DMS153 treated with DMSO at 0.1 percent for 48 hours (cell line): ENCODE results near the gene KRT1.

ENCODE experiments used
- DNase-seq: peaks from one replicate; lab custom pipeline; 2025; ENCODE audit not compliant: unreplicated experiment; lab: John Stamatoyannopoulos, UW

KRT1 gene

GRCh38 chr12:52699373-52699772 is 19.2 kb upstream of the KRT1 start:
- no peak for DNase-seq

DNA sequence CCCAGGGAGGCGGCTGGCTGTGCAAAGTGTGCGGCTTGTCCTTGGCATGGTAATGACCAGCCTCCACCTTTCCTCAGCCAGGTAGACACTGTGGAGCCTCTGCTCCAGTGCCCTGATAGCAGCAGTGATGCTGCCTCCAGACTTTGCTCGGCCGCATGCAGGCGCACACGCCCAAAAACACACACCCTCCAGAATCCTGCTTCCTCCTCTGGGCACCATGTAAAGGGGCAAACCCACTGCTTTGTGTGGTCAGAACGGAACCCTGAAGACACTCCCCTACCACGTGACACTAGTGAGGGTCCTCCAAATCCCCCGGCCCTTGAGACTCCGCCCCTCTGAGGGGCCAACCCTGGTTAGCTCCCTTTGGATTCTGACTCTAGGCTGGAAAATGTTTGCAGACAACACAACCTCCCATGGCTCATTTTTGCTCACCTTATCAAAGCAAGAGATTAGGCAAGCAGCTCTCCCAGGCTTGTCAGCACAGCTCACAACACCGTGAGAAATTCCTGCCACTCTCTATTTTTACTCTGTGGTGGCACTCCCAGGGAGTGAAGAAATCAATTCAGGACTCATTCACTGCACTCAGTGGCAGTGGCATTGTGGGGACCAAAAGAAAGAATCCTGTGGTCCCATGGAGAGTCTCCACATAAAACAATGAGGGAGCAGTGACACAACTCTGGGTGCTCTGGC is 18.6 kb upstream of the KRT1 start:
- no peak for DNase-seq

- no peak for DNase-seq
Observed at GRCh38 chr12:52697058-52697582, 16.9 kb upstream of the KRT1 start.

DNA sequence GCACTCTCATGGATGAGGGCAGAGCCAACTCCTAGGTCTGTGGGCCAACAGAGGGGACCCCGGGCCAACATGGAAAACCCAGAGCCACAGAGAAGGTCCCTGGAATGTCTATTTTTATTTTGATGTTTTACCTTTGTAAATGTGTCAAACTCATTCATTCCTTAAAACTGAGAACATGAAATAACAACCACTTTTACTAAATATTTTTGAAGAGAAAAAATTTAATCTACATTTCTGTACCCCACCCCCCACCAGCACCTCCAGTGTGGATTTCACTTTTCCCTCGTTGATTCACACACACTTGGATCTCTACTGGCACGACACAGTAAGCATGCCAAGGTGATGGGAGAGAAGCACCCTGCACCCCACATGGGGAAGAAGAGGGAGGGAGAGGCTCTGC is 16.4 kb upstream of the KRT1 start:
- no peak for DNase-seq

- no peak for DNase-seq
Observed at GRCh38 chr12:52695039-52695438, 14.8 kb upstream of the KRT1 start.

DNA sequence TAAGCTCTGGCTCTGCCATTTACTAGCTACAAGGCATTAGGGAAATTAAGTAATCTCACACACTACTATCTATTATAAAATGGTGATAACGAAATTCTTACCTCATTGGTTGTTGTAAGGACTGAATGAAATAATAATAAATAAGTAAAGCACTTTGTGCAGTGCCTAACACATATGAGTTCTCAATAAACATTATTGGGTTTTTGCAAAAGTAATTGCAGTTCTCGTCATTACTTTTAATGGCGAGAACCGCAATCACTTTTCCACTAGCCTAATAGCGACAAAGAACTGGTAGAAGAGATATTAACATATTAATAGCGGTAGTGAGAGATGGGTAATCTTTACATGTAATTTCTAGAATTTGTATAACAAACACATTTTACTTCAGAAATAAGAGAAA is 13.9 kb upstream of the KRT1 start:
- no peak for DNase-seq

- DNase-seq = no peak
Observed at GRCh38 chr12:52693261-52693660, 13.1 kb upstream of the KRT1 start.

GRCh38 chr12:52692254-52692653 is 12.0 kb upstream of the KRT1 start:
- no peak for DNase-seq

DNA sequence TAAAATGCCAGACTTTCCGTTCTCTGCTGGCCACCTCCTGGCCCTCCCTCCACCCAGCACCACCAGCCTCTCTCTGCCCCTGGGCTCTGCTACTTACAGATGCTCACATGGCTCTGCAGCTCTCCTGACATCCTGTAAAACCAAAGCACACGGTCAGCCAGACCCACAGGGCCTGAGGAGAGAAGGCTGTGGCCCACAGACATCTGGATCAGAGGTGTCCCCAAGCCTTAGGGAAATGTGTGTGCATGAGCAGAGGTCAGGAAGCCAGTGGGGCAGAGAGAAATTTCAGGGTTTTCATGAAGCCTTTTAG is 11.6 kb upstream of the KRT1 start:
- no peak for DNase-seq

- peak; percentile 20 for DNase-seq
Observed at GRCh38 chr12:52691076-52691840, 11.1 kb upstream of the KRT1 start.

GRCh38 chr12:52690351-52691075 is 10.3 kb upstream of the KRT1 start:
- no peak for DNase-seq

GRCh38 chr12:52689936-52690335 is 9.7 kb upstream of the KRT1 start:
- no peak for DNase-seq

DNA sequence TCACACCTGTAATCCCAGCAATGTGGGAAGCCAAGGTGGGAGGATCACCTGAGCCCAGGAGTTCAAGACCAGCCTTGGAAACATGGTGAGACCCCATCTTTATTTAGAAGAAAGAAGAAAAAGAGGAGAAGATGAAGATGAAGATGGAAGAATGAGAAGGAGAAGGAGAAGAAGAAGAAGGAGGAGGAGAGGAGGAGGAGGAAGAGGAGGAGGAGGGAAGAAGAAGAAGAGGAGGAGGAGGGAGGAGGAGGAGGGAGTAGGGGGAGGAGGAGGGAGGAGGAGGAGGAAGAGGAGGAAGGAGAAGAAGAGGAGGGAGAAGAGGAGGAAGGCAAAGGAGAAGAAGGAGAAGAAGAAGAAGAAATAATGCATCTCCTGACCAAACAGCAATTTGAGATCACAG is 9.0 kb upstream of the KRT1 start:
- no peak for DNase-seq

DNA sequence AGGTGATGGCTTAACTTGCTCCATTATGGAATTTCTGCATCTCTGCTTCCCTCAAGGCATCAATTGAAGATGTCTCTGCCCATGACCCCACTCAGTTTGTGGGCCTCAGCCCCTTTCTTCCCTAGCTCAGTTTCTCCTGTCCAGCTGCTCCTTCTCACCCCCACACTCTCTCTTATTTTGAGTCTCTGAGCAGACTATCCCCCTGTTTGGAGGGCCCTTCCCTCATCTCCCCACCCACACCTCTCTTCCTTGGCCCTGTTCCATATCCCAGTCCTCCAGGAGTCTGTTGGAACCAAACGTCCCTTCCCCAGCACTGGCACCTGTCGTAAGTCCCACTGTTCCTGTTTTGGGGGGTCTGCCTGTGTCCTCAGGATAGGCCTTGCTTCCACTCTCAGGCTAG is 8.3 kb upstream of the KRT1 start:
- DNase-seq = no peak

DNA sequence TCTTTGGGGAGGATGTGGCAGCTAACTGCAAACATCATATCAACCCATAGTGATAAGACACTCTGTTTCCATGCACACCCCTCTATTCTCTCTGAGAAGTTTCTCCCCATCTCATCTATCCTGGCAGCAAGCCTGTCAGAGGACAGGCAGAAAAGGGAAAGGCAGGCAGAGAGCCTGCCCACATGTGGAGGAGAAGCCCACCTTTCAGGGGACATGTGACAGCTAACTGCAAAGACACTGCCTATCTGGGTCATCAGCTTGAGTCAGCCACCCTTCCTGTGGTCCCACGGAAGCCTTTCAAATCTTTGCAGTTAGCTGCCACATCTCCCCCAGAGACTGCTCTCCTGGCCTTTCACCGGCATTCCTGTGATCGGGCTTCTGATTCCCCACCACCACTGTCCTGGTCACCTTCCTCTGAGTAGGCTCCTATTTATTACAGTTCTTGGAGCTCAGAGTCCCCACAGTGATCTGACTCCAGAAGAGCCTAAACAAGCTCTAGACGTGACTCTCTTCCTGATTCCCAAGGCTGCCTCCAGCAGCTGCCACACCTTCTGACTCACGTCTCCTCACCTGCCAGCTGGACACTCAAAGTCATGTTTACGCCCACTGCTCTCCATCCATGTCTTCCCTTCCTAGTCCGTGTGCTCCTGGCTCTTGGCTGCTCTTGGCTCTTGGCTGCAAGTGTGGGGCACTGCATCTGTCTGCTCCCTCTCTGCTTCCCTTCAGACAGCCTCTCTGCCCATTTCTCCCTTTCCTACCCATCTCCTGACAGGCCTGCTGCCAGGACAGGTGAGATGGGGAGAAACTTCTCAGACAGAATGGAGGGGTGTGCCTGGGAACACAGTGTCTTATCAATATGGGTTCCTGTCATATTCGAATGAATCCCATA is 7.5 kb upstream of the KRT1 start:
- no peak for DNase-seq

- DNase-seq = no peak
Observed at GRCh38 chr12:52686756-52687487, 6.7 kb upstream of the KRT1 start.

DNA sequence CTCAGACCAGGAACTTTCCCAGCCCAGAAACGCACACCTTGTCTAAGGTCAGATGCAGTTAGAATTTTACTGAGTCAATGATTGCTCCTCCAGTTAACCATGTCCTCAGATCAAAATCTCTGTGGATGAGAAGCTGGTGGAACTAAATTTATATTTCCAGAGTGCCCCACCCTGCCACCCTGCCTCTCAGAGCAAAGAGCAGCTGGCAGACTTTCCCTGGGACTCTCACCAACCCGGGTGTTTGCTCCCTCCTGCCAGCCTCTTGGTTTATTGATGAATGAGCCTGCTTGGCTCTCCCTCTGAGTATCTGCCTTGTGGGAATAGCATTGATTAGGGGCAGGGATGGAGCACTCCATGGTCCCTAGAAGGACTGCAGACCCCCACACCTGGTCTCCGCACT is 5.9 kb upstream of the KRT1 start:
- no peak for DNase-seq

DNA sequence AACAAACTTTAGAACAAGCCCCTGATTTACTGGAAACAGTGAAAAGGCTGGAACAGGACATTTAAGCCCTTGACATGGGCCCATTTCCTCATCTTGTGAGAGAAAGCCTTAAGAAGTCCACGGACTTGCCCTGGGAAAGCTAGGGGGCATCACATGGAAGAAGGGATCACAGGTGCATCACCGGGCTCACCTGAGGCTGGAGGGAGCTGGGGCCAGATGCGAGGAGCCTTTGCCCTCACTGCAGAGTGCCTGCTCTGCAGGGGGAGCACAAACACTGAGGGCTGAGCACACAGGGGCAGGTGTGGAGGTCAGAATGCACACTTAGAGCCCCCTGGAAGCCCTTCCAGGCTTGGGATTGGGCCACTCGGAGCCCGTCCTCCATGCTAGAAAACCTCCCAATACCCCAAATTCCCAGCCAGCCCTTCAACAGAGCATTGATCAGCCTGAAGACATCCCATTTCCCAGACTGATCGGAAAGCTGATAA is 5.2 kb upstream of the KRT1 start:
- DNase-seq = no peak

DNA sequence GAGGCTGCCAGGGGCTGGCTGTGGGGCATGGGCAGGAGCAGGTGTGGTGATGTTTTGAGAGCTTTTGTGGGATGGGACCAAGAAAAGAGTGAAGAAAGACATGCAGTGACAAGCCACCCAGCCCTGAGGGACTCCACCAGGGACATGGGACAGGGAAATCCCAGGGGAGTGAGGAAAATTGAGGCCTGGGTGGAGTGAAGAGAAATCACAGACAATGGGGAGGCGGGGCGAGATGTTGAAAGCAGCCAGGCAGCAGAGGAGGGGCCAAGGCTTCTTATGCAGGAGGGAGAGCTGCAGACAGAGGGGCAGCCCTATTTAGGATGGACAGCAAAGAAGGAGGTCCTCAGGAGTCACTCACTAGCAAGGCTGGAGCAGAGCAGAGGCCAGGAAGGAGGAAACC is 4.2 kb upstream of the KRT1 start:
- no peak for DNase-seq

- no peak for DNase-seq
Observed at GRCh38 chr12:52683575-52684300, 3.5 kb upstream of the KRT1 start.
